Measurements from ENCODE around the gene CFDP1. TPM values are rescaled to one million over a fixed set of nuclear protein-coding genes. Genes with fewer than 3 reads are reported as not detected.
A peak's percentile ranks its signal among the peaks of the same experiment; 100 is the strongest.

Gene CFDP1
- total and polyA plus RNA-seq, 12 donors: 40.6 to 129 (median 61.4) TPM

DNA sequence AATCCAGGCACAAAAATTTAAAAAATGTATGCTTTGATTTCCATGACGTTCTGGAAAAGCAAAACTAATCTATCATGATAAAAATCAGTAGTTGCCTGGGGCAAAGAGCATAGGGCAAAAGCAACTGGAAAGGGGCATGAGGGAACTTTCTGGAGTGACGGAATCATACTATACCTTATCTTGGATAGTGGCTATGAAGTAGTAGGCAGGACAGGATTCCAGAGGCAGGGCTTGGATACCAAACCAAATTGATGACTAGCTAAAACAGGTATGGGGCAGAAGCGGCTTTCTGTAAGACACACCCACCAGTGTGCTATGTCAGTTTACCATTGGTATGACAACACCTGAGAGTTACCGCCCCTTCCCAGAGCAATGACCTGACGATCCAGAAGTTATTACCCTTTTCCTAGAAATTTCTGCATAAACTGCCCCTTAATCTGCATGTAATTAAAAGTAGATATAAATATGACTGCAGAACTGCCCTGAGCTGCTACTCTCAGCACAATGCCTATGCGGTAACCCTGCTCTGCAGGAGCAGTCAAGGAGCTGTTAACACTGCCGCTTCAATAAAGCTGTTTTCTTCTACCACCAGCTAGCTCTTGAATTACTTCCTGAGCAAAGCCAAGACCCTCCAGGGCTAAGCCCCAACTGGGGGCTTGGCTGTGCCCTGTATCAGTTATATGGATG, 56.7 kb downstream of the CFDP1 start:
- TF ChIP-seq, protein P1, sequence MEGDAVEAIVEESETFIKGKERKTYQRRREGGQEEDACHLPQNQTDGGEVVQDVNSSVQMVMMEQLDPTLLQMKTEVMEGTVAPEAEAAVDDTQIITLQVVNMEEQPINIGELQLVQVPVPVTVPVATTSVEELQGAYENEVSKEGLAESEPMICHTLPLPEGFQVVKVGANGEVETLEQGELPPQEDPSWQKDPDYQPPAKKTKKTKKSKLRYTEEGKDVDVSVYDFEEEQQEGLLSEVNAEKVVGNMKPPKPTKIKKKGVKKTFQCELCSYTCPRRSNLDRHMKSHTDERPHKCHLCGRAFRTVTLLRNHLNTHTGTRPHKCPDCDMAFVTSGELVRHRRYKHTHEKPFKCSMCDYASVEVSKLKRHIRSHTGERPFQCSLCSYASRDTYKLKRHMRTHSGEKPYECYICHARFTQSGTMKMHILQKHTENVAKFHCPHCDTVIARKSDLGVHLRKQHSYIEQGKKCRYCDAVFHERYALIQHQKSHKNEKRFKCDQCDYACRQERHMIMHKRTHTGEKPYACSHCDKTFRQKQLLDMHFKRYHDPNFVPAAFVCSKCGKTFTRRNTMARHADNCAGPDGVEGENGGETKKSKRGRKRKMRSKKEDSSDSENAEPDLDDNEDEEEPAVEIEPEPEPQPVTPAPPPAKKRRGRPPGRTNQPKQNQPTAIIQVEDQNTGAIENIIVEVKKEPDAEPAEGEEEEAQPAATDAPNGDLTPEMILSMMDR (IDR thresholded peaks at IDR 0.05): no peak
- no peak for TF ChIP-seq POLR2A (IDR thresholded peaks at IDR 0.05)
- Histone ChIP-seq H3K4me1 (replicated peaks in 1 of 2) (peaks cover 0 to 37% of the 10 kb centered on the region in 2 donors), H3K27me3 (no peaks in the 10 kb centered on the region), H3K27ac (peak overlapping the region in 1 of 5 donors; percentile 19), H3K4me3 (no peak overlapping the region), H3K9me3 (replicated peaks in 1 of 3) (no peaks in the 10 kb centered on the region), H3K36me3 (replicated peaks in 1 of 2) (no peaks in the 10 kb centered on the region)
- 91 to 97% (median 94%) methylated on average over 7 of the region's 7 CpGs for WGBS, 4 donors
- intact Hi-C loops (cut with DNase I): no loop called here
- no peak for DNase-seq

DNA sequence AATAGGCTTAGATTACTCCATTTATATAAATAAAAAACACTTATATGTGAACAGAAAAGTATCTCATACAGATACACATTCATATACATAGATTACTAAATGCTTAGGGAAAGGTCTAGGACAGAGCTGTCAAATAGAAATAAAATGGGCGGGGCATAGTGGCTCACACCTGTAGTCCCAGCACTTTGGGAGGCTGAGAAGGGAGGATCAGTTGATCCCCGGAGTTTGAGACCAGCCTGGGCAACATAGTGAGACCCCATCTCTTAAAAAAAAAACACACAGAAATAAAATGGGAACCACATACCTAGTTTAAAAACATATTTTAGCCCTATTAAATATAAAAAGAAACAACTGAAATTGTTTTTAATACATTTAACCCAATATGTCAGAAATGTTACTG, 58.9 kb downstream of the CFDP1 start:
- Histone ChIP-seq H3K27ac (no peak overlapping the region), H3K4me3 (no peak overlapping the region), H3K36me3 (replicated peaks in 1 of 2) (no peaks in the 10 kb centered on the region), H3K4me1 (replicated peaks in 1 of 2) (peaks cover 0 to 18% of the 10 kb centered on the region in 2 donors), H3K27me3 (no peaks in the 10 kb centered on the region), H3K9me3 (replicated peaks in 1 of 3) (no peaks in the 10 kb centered on the region)
- no peak for TF ChIP-seq POLR2A (IDR thresholded peaks at IDR 0.05)
- TF ChIP-seq, protein P1 (IDR thresholded peaks at IDR 0.05): no peak
- no peak for DNase-seq
- intact Hi-C loops (cut with DNase I): no loop called here
- 95 to 99% (median 97%) methylated on average over 2 of the region's 2 CpGs for WGBS, 4 donors

DNA sequence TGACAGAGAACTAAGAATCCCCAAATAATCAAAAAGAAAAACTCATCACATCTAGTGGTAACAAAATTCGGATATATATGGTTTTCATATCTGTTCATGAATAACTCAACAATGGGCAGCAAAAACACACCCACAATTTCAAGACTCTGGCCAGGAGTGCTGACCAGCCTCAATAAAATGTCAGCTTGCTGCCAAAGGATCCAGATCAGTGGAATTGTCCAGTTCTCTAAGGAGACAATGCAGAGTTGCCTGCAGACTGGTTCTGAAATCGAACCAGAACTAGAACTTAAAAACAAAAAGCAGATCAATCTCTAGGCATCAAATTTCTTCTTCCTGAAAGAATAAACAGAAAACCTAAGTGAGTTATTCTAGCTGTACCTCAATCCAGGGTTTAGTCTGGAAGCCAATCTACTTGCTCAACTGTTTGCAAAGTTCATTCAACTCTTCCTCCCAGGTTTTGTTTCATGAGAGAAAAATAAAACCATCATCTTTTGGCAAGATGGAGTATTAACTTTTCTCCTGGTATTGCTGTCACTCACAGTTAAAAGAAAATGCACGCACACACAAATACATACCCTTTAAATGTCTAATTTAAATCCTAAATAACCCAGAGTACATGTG, 61.0 kb downstream of the CFDP1 start:
- intact Hi-C loops (cut with DNase I): no loop called here
- no peak overlapping the region for H3K4me3 ChIP-seq
- H3K9me3 ChIP-seq (replicated peaks in 1 of 3): no peaks in the 10 kb centered on the region
- no peak for DNase-seq
- no peaks in the 10 kb centered on the region for H3K27me3 ChIP-seq
- no peak overlapping the region for H3K27ac ChIP-seq
- TF ChIP-seq, protein P1 (IDR thresholded peaks at IDR 0.05): no peak
- TF ChIP-seq POLR2A (IDR thresholded peaks at IDR 0.05): no peak
- WGBS, 4 donors: 83 to 93% (median 89%) methylated on average over 3 of the region's 3 CpGs
- no peaks in the 10 kb centered on the region for H3K36me3 ChIP-seq (replicated peaks in 1 of 2)
- peaks cover 0 to 5% of the 10 kb centered on the region in 2 donors for H3K4me1 ChIP-seq (replicated peaks in 1 of 2)

DNA sequence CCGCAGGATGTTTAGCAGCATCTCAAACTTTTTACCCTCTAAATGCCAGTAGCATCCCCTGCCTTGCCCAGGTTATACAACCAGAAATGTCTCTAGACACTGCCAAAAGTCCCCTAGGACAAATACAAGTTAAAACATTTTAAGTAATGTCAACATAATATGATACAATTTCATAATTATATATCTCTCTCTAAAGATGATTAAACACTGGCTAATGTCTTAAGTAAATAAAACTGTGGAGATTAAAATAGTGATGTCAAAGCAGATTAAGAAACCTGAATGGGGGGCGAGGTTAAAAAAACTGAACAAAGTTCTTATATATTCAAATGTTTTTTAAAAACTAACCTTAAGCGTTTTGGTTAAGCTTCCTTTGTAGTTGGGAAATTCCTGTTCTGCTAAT, 62.1 kb downstream of the CFDP1 start:
- Histone ChIP-seq H3K4me1 (replicated peaks in 1 of 2) (no peaks in the 10 kb centered on the region), H3K27ac (no peak overlapping the region), H3K4me3 (no peak overlapping the region), H3K27me3 (no peaks in the 10 kb centered on the region), H3K36me3 (replicated peaks in 1 of 2) (no peaks in the 10 kb centered on the region), H3K9me3 (replicated peaks in 1 of 3) (no peaks in the 10 kb centered on the region)
- no peak for TF ChIP-seq POLR2A (IDR thresholded peaks at IDR 0.05)
- TF ChIP-seq, protein P1 (IDR thresholded peaks at IDR 0.05): no peak
- DNase-seq: no peak
- 94 to 98% (median 96%) methylated on average over 3 of the region's 3 CpGs for WGBS, 4 donors
- intact Hi-C loops (cut with DNase I): no loop called here

Data from adrenal gland (tissue), 12 donors.